Smooth muscle cell (in vitro differentiated cells): ENCODE measurements around the gene USPL1. TPM values are rescaled to one million over a fixed set of nuclear protein-coding genes. Genes with fewer than 3 reads are reported as not detected.

ENCODE experiments used
- DNase-seq: peaks from one replicate; lab custom pipeline; 2025; ENCODE audit not compliant: unreplicated experiment; lab: John Stamatoyannopoulos, UW
- H2AFZ ChIP-seq: fragments of 200-600 bp; sonication (generic); 2 replicates; pipeline ENCODE4 v1.6.0; 2016; ENCODE audit warnings: antibody characterized with exemption, low read depth, mild to moderate bottlenecking
- H3F3A ChIP-seq: fragments of 200-600 bp; sonication (generic); 2 replicates; pipeline ENCODE4 v1.6.0; 2017; ENCODE audit warnings: antibody characterized with exemption, low read depth
- H3K27ac ChIP-seq: fragments of 200-600 bp; sonication (generic); 2 replicates; pipeline ENCODE4 v1.5.1; 2016; ENCODE audit warnings: low read depth, mild to moderate bottlenecking
- H3K27me3 ChIP-seq: fragments of 200-600 bp; sonication (generic); 2 replicates; pipeline ENCODE4 v1.6.1; 2016; ENCODE audit warnings: low read depth, mild to moderate bottlenecking
- H3K36me3 ChIP-seq: fragments of 200-600 bp; sonication (generic); 2 replicates; pipeline ENCODE4 v1.5.1; 2016; ENCODE audit warnings: low read depth
- H3K4me1 ChIP-seq: fragments of 200-600 bp; sonication (generic); 2 replicates; pipeline ENCODE4 v1.5.1; 2016; ENCODE audit warnings: low read depth
- H3K4me2 ChIP-seq: fragments of 200-600 bp; sonication (generic); 2 replicates; pipeline ENCODE4 v1.6.0; 2016; ENCODE audit warnings: mild to moderate bottlenecking
- H3K4me3 ChIP-seq: fragments of 200-600 bp; sonication (generic); 2 replicates; pipeline ENCODE4 v1.5.1; 2016; ENCODE audit warnings: mild to moderate bottlenecking
- H3K79me2 ChIP-seq: fragments of 200-600 bp; sonication (generic); 2 replicates; pipeline ENCODE4 v1.6.0; 2016; ENCODE audit warnings: low read depth, mild to moderate bottlenecking
- H3K9ac ChIP-seq: fragments of 200-600 bp; sonication (generic); 2 replicates; pipeline ENCODE4 v1.6.0; 2016; ENCODE audit warnings: low read depth
- H3K9me3 ChIP-seq: fragments of 200-600 bp; sonication (generic); replicated peaks from 2 replicates; pipeline ENCODE4 v1.5.1; 2016; ENCODE audit warnings: low read depth
- H4K20me1 ChIP-seq: fragments of 200-600 bp; sonication (generic); 2 replicates; pipeline ENCODE4 v1.6.0; 2016; ENCODE audit warnings: low read depth
- WGBS: methylation state at CpG from one replicate; pipeline ENCODE4 v1.1.7; 2016; ENCODE audit warnings: low lambda C conversion rate; 5-methylcytosine and 5-hydroxymethylcytosine counted together
- polyA plus RNA-seq: library from polyadenylated mRNA; unstranded; fragments of >200 nt; fragmentation: Nextera tagmentation; extraction: Ambion mirVana; gene quantifications from 2 replicates; pipeline ENCODE4 v1.2.1, GENCODE V29; 2016
- total RNA-seq: library from RNA; depleted of rRNA; stranded (reverse); fragments of >200 nt; gene quantifications from 2 replicates; pipeline ENCODE4 v1.2.3, GENCODE V29; 2014
- TF ChIP-seq, protein P1 (sequence below): fragments of 200-600 bp; sonication (generic); IDR thresholded peaks from 2 replicates; pipeline ENCODE4 v1.5.1; 2017; ENCODE audit warnings: borderline replicate concordance, mild to moderate bottlenecking, antibody characterized with exemption; ENCODE audit not compliant: insufficient read depth, poor library complexity, severe bottlenecking

Gene USPL1
- total and polyA plus RNA-seq, 2 experiments from 2014 or later, result 12.3 to 33.3 TPM

DNA sequence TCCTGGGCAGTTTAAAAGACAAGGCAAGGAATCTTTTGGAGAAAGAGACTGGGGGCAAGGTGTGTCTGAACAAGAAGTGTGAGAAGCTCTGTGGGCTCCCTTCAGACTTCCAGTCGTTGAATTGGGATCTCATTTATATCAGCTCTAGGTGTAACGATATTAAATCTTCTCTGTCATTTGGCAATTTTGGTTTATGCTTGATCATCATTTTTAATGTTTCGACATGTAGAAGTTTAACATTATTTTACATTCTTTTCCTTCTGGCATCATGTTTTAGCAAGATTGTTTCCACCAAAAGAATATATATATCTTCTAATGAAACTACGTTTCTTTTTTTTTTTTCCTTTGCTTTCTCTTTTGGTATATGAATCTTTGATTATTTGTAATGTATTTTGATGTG is 49.3 kb downstream of the USPL1 start:
- TF ChIP-seq, protein P1, sequence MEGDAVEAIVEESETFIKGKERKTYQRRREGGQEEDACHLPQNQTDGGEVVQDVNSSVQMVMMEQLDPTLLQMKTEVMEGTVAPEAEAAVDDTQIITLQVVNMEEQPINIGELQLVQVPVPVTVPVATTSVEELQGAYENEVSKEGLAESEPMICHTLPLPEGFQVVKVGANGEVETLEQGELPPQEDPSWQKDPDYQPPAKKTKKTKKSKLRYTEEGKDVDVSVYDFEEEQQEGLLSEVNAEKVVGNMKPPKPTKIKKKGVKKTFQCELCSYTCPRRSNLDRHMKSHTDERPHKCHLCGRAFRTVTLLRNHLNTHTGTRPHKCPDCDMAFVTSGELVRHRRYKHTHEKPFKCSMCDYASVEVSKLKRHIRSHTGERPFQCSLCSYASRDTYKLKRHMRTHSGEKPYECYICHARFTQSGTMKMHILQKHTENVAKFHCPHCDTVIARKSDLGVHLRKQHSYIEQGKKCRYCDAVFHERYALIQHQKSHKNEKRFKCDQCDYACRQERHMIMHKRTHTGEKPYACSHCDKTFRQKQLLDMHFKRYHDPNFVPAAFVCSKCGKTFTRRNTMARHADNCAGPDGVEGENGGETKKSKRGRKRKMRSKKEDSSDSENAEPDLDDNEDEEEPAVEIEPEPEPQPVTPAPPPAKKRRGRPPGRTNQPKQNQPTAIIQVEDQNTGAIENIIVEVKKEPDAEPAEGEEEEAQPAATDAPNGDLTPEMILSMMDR, result no peak
- Histone ChIP-seq H3K9me3 (no peaks in the 10 kb centered on the region), H3K27me3 (no peaks in the 10 kb centered on the region), H3K36me3 (no peaks in the 10 kb centered on the region), H3F3A (no peaks in the 10 kb centered on the region), H3K79me2 (no peaks in the 10 kb centered on the region), H3K4me2 (no peak overlapping the region), H3K4me3 (no peak overlapping the region), H4K20me1 (no peaks in the 10 kb centered on the region), H3K4me1 (no peaks in the 10 kb centered on the region), H3K27ac (no peak overlapping the region), H2AFZ (no peak overlapping the region), H3K9ac (no peak overlapping the region)
- DNase-seq, result no peak
- 94% methylated on average over 4 of the region's 4 CpGs for WGBS

DNA sequence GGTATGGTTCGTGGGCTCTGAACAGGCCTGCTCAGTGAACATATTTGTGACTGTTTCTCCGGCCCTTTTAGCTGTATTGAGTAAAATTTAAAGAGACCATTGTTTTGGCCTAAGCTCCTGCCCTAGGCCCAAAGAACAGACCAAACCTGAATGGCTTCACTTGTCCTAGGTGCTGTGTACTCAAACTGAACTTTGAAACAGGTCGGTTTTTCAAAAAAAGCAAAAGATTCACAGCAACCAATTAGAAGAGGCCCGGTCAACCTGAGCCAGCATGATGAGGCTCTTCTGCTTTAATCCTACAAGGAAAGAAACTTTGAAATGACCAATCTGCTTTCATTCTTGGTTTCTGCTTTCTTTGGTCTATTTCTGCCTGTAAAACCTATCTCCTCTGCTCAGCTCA is 50.6 kb downstream of the USPL1 start:
- no peak overlapping the region for H2AFZ ChIP-seq
- no peaks in the 10 kb centered on the region for H3K79me2 ChIP-seq
- WGBS, result 90% methylated on average over 4 of the region's 4 CpGs
- no peak overlapping the region for H3K4me2 ChIP-seq
- no peak overlapping the region for H3K27ac ChIP-seq
- H3K9me3 ChIP-seq, result no peaks in the 10 kb centered on the region
- TF ChIP-seq, protein P1, result no peak
- no peaks in the 10 kb centered on the region for H3K27me3 ChIP-seq
- H3K36me3 ChIP-seq, result no peaks in the 10 kb centered on the region
- no peak overlapping the region for H3K4me3 ChIP-seq
- no peaks in the 10 kb centered on the region for H4K20me1 ChIP-seq
- H3K4me1 ChIP-seq, result no peaks in the 10 kb centered on the region
- DNase-seq, result no peak
- no peak overlapping the region for H3K9ac ChIP-seq
- no peaks in the 10 kb centered on the region for H3F3A ChIP-seq

DNA sequence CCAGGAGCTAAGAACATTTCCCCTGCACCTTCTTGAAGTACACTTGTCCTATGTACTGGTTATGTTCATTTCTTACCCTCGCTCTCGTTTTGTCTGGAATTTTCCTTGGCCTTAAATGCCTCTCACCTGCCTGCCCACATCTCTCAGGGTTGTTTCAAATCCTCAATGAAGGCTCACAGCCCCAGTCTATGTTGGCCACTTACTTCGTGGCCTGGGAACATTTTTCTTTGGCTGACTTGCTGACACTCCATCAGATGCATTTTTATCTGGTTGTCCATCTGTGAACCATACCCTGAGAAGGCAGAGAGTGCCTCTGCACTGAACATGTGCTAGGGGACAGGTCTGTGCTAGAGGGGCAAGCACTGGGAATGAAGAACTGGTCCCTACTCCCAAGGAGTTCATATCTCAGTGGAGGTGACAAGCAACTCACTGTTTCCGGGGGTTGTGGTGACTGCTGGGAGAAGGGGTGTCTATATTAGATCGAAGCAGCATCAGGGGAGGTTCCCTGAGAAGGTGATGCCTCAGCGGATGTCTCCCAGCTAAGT is 53.6 kb downstream of the USPL1 start:
- no peak for DNase-seq
- Histone ChIP-seq H3K9ac (no peak overlapping the region), H2AFZ (no peak overlapping the region), H3K27me3 (no peaks in the 10 kb centered on the region), H3K79me2 (no peaks in the 10 kb centered on the region), H3K4me1 (no peaks in the 10 kb centered on the region), H3F3A (no peaks in the 10 kb centered on the region), H3K36me3 (no peaks in the 10 kb centered on the region), H3K9me3 (no peaks in the 10 kb centered on the region), H3K27ac (no peak overlapping the region), H3K4me3 (no peak overlapping the region), H4K20me1 (no peaks in the 10 kb centered on the region), H3K4me2 (no peak overlapping the region)
- WGBS, result 93% methylated on average over 6 of the region's 6 CpGs
- TF ChIP-seq, protein P1, result no peak

DNA sequence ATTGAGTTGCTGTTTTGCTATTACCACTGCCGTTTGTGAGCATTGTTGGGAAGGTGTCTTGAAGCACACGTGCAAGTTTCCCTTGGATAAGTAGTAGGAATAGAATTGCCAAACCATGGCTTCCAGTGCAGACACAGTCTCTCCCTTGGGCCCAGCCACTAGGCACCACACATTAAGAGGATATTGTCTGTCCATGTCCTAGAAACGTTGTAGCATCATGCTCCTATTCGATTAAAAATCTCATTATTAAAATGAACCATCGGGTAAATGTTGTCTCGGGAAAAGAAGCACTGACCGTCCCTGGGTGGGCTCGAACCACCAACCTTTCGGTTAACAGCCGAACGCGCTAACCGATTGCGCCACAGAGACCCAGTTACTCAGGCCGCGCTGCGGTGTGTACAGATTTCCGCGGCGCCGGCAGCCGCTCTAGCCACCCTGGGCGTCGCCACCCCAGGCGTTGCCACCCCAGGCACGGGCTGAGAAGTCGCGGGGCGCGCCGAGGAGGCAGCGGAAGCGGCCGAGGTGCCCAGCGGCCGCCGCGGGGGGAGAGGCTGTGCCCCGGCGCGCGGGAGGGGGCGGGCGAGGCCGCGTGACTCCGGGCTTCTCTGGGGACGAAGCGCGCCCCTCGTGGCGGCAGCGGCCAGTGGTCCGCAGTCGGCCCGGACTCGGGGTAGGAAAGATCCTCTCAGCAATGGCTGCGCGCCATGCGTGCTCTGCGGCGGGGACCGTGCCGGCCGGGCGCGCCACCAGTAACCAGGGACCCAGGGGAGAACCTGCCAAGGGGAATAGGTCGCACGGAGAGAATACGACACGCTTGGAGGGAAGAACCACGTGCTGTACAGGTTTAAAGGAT is 56.2 kb downstream of the USPL1 start:
- H4K20me1 ChIP-seq, result no peaks in the 10 kb centered on the region
- no peaks in the 10 kb centered on the region for H3K4me1 ChIP-seq
- H3K36me3 ChIP-seq, result no peaks in the 10 kb centered on the region
- H3K9ac ChIP-seq, result peak overlapping the region; percentile 66
- peak overlapping the region; percentile 59 for H3K4me3 ChIP-seq
- peak; percentile 96 for DNase-seq
- H3K27ac ChIP-seq, result peak overlapping the region; percentile 18
- no peaks in the 10 kb centered on the region for H3K9me3 ChIP-seq
- H2AFZ ChIP-seq, result peak overlapping the region; percentile 76
- TF ChIP-seq, protein P1, result peak; percentile 67
- no peaks in the 10 kb centered on the region for H3K27me3 ChIP-seq
- peak overlapping the region; percentile 54 for H3K4me2 ChIP-seq
- 2% methylated on average over 65 of the region's 72 CpGs for WGBS
- H3F3A ChIP-seq, result no peaks in the 10 kb centered on the region
- H3K79me2 ChIP-seq, result no peaks in the 10 kb centered on the region
